Dermis microvascular lymphatic vessel endothelial cell (primary cell): Measurements from ENCODE around the gene BDP1. TPM values are rescaled to one million over a fixed set of nuclear protein-coding genes. Genes with fewer than 3 reads are reported as not detected.

Experiments used
- total RNA-seq: library from RNA; depleted of rRNA; stranded (reverse); fragments of >200 nt; gene quantifications from 2 replicates; pipeline ENCODE4 v1.2.1, GENCODE V29; 2014

Gene BDP1
- total RNA-seq, 1 donor from 2014 or later: 16.0 TPM

Other genes with a start within 250 kb of the BDP1 start
- 20.3 and 29.2 TPM in 2 replicates for gene MCCC2, start 131.7 kb downstream of the BDP1 start, total RNA-seq